Caco-2 (cell line): ENCODE results near the gene IGFBP6. TPM values are rescaled to one million over a fixed set of nuclear protein-coding genes. Genes with fewer than 3 reads are reported as not detected.
"Not testable (repeated sequence)": the region's sequence is repeated elsewhere in the genome, so short reads cannot be mapped to it uniquely, and the experiment has no call there.

Experiments
- BruUV-seq: library from RNA; stranded (reverse); fragments of 400-500 nt; replicated peaks from 2 replicates; lab custom pipeline; 2021; lab: Mats Ljungman, UMichigan
- CTCF ChIA-PET: fragments of 300-600 bp; sonication (Branson Sonifier 250); formaldehyde crosslinking; loops from one replicate; lab custom pipeline; 2022; ENCODE audit warnings: antibody characterized with exemption; lab: Charles Lee
- POLR2A ChIA-PET: fragments of 300-600 bp; sonication (Branson Sonifier 250); formaldehyde crosslinking; loops from one replicate; lab custom pipeline; 2022; ENCODE audit warnings: antibody characterized with exemption; lab: Charles Lee
- DNase-seq, 2 experiments: peaks; one replicate each; pipeline versions ENCODE4 v3.0.0 to v3.0.0-alpha.2; 2020 to 2022
- H3K27me3 ChIP-seq: replicated peaks from 2 replicates; pipeline ENCODE4 v1.6.0; 2011; ENCODE audit warnings: low read length; ENCODE audit not compliant: control insufficient read depth, insufficient read depth
- H3K36me3 ChIP-seq: 2 replicates; pipeline ENCODE4 v1.5.1; 2011; ENCODE audit warnings: low read length; ENCODE audit not compliant: control insufficient read depth, insufficient read depth
- H3K4me1 ChIP-seq: fragments of 250-450 bp; sonication (Bioruptor Pico); 2 replicates; pipeline ENCODE4 v1.5.1; 2020; ENCODE audit warnings: mild to moderate bottlenecking
- H3K4me3 ChIP-seq: 2 replicates; pipeline ENCODE4 v1.5.1; 2011; ENCODE audit warnings: low read depth, mild to moderate bottlenecking, control low read depth, low read length
- H3K9me3 ChIP-seq: fragments of 250-450 bp; sonication (Bioruptor Pico); 2 replicates; pipeline ENCODE4 v1.5.1; 2020; ENCODE audit warnings: mild to moderate bottlenecking, moderate library complexity
- H3K27ac Mint-ChIP-seq: one replicate; pipeline ENCODE4 v1.8.0; 2022; ENCODE audit warnings: mixed read lengths; ENCODE audit not compliant: unreplicated experiment
- H3K27me3 Mint-ChIP-seq: one replicate; pipeline ENCODE4 v1.8.0; 2022; ENCODE audit warnings: mixed read lengths; ENCODE audit not compliant: insufficient read depth, unreplicated experiment
- H3K36me3 Mint-ChIP-seq: one replicate; pipeline ENCODE4 v1.8.0; 2022; ENCODE audit warnings: mild to moderate bottlenecking, mixed read lengths; ENCODE audit not compliant: insufficient read depth, unreplicated experiment
- H3K4me1 Mint-ChIP-seq: one replicate; pipeline ENCODE4 v1.8.0; 2022; ENCODE audit warnings: low read depth, mixed read lengths; ENCODE audit not compliant: unreplicated experiment
- H3K4me3 Mint-ChIP-seq: one replicate; pipeline ENCODE4 v1.8.0; 2022; ENCODE audit warnings: mild to moderate bottlenecking, moderate library complexity, mixed read lengths; ENCODE audit not compliant: unreplicated experiment
- H3K9me3 Mint-ChIP-seq: one replicate; pipeline ENCODE4 v1.8.0; 2022; ENCODE audit warnings: mixed read lengths; ENCODE audit not compliant: unreplicated experiment
- intact Hi-C: fragments of 100-400 bp; cut with micrococcal nuclease; formaldehyde crosslinking; loops from one replicate; pipeline ENCODE4 v1.10.0; 2022; ENCODE audit not compliant: unreplicated experiment
- total RNA-seq: library from RNA; stranded (reverse); gene quantifications from 2 replicates; pipeline ENCODE4 v1.2.3, GENCODE V29; 2022
- TF ChIP-seq, protein P1 (sequence below), 2 experiments: fragments of 200-600 bp in 1 of 2; IDR thresholded peaks; 1 replicate in 1 of 2; 2 replicates in 1 of 2; pipeline versions ENCODE4 v1.5.1 to v1.8.0; 2011 to 2022; ENCODE audit warnings: antibody characterized with exemption in 1 of 2, control low read depth in 1 of 2, inconsistent platforms in 1 of 2, low read depth in 1 of 2, low read length in 1 of 2, mild to moderate bottlenecking in 1 of 2, moderate library complexity in 1 of 2; ENCODE audit not compliant: insufficient read depth in 1 of 2, severe bottlenecking in 1 of 2, unreplicated experiment in 1 of 2

Gene IGFBP6
- total RNA-seq, 1 experiment from 2014 or later, result 34.7 TPM

- no peak overlapping the region for H3K4me3 ChIP-seq
- H3K27me3 Mint-ChIP-seq, result no peaks in the 10 kb centered on the region
- POLR2A ChIA-PET, result interaction anchor here (1.0 kb wide), 1 partner anchor 15 kb away, joined by 5 read pairs; the partner anchor contains the start of gene SPRYD3
Observed at GRCh38 chr12:53094394-53094787, 3.1 kb upstream of the IGFBP6 start.

DNA sequence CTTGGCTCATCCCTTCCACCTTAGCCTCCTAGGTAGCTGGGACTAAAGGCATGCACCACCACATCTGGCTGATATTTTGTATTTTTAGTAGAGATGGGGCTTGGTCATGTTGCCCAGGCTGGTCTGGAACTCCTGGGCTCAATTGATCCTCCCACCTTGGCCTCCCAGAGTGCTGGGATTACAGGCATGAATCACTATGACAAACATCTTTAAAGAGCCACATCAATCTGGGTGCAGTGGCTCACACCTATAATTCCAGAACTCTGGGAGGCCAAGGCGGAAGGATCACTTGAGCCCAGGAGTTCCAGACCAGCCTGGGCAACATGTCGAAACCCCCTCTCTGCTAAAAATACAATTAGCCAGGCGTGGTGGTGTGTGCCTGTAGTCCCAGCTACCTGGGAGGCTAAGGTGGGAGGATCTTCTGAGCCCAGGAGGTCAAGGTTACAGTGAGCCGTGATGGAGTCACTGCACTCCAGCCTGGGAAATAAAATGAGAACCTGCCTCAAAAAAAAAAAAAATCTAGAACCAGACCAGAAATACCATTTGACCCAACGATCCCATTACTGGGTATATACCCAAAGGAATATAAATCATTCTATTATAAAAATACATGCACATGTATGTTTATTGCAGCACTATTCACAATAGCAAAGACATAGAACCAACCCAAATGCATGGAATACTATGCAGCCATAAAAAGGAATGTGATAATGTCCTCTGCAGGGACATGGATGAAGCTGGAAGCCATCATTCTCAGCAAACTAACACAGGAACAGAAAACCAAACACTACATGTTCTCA lies 2.5 kb upstream of the IGFBP6 start:
- peaks cover 13% of the 10 kb centered on the region for H3K4me1 ChIP-seq
- CTCF ChIA-PET, H3K4me3 ChIP-seq, BruUV-seq, H3K36me3 ChIP-seq, H3K4me3 Mint-ChIP-seq, H3K9me3 ChIP-seq, H3K27ac Mint-ChIP-seq, H3K36me3 Mint-ChIP-seq, intact Hi-C loops, POLR2A ChIA-PET, H3K27me3 ChIP-seq, H3K9me3 Mint-ChIP-seq, H3K27me3 Mint-ChIP-seq: not testable (repeated sequence)
- peaks cover 27% of the 10 kb centered on the region for H3K4me1 Mint-ChIP-seq
- DNase-seq, result peak in 1 of 2 experiments; percentile 12

More at GRCh38 chr12:53094394-53094787, 3.1 kb upstream of the IGFBP6 start:
- Mint-ChIP-seq H3K9me3 (no peaks in the 10 kb centered on the region), H3K36me3 (peaks cover 3% of the 10 kb centered on the region), H3K4me1 (peaks cover 26% of the 10 kb centered on the region), H3K27ac (no peak overlapping the region), H3K4me3 (no peak overlapping the region)
- no TSS peak for BruUV-seq
- TF ChIP-seq, protein P1, sequence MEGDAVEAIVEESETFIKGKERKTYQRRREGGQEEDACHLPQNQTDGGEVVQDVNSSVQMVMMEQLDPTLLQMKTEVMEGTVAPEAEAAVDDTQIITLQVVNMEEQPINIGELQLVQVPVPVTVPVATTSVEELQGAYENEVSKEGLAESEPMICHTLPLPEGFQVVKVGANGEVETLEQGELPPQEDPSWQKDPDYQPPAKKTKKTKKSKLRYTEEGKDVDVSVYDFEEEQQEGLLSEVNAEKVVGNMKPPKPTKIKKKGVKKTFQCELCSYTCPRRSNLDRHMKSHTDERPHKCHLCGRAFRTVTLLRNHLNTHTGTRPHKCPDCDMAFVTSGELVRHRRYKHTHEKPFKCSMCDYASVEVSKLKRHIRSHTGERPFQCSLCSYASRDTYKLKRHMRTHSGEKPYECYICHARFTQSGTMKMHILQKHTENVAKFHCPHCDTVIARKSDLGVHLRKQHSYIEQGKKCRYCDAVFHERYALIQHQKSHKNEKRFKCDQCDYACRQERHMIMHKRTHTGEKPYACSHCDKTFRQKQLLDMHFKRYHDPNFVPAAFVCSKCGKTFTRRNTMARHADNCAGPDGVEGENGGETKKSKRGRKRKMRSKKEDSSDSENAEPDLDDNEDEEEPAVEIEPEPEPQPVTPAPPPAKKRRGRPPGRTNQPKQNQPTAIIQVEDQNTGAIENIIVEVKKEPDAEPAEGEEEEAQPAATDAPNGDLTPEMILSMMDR (IDR thresholded peaks at IDR 0.05; ENCODE audit: insufficient read depth in 1 of 2, low read depth in 1 of 2, low read length in 1 of 2, severe bottlenecking in 1 of 2, unreplicated experiment in 1 of 2), result no peak
- Histone ChIP-seq H3K4me1 (peaks cover 13% of the 10 kb centered on the region), H3K36me3 (no peaks in the 10 kb centered on the region), H3K27me3 (no peaks in the 10 kb centered on the region), H3K9me3 (no peaks in the 10 kb centered on the region)
- DNase-seq, result no peak
- intact Hi-C loops, result no loop called here
- CTCF ChIA-PET, result interaction anchor here (0.7 kb wide), 1 partner anchor 28 kb away, joined by 3 read pairs; no protein-coding TSS in a partner anchor

DNA sequence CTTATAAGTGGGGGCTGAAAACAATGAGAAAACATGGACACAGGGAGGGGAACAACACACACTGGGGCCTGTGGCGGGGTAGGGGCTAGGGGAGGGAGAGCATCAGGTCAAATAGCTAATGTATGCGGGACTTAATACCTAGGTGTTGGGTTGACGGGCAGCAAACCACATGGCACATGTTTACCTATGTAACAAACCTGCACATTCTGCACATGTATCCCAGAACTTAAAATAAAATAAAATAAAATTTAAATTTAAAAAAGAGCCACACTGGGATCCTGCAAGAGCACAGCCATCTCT lies 1.9 kb upstream of the IGFBP6 start:
- peaks cover 27% of the 10 kb centered on the region for H3K4me1 Mint-ChIP-seq
- CTCF ChIA-PET, H3K27me3 Mint-ChIP-seq: not testable (repeated sequence)

DNA sequence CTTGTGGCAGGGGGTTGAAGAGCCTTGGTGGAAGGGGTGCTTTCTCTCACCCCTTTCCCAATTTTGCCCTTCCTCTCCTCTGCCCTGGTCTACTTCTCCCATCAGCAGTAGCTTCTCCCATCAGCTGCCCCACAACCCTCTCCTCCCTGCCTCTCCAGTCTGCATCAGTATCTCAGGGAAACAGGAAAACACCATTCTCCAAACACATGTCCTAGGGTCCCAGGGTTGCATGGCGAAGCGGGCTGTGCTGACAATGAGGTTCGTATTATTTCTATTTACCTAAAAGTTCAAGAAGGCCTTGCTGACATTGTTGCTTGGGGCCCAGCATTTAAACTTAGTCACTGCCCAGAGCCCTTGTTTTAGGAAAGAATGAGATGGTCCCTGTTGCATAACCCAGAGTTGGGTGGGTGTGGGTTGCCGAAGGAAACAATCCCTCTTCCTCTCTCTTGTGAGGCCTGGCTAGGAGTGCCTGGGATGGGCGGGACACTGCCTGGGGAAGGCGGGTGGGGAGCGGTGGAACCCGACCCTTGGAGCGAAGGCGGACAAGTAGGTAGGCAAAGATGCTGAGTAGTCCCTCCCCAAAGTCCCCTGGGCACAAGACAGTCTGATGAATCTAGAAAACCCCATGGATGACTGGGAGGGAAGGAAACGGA lies 1.3 kb upstream of the IGFBP6 start:
- intact Hi-C loops, result no loop called here
- Histone ChIP-seq H3K36me3 (no peaks in the 10 kb centered on the region), H3K4me1 (peaks cover 13% of the 10 kb centered on the region), H3K9me3 (no peaks in the 10 kb centered on the region), H3K27me3 (no peaks in the 10 kb centered on the region), H3K4me3 (no peak overlapping the region)
- no TSS peak for BruUV-seq
- POLR2A ChIA-PET, result no interaction called here
- peaks cover 27% of the 10 kb centered on the region for H3K4me1 Mint-ChIP-seq
- H3K4me3 Mint-ChIP-seq, result peak overlapping the region; percentile 68
- TF ChIP-seq, protein P1 (IDR thresholded peaks at IDR 0.05; ENCODE audit: insufficient read depth in 1 of 2, low read depth in 1 of 2, low read length in 1 of 2, severe bottlenecking in 1 of 2, unreplicated experiment in 1 of 2), result no peak
- CTCF ChIA-PET, result no interaction called here
- no peaks in the 10 kb centered on the region for H3K9me3 Mint-ChIP-seq
- peak in 1 of 2 experiments; percentile 9 for DNase-seq
- H3K36me3 Mint-ChIP-seq, result peaks cover 6% of the 10 kb centered on the region
- H3K27me3 Mint-ChIP-seq, result no peaks in the 10 kb centered on the region
- no peak overlapping the region for H3K27ac Mint-ChIP-seq

More for the DNA sequence above, 1.9 kb upstream of the IGFBP6 start:
- DNase-seq, H3K4me3 ChIP-seq, POLR2A ChIA-PET, H3K27me3 ChIP-seq, H3K36me3 Mint-ChIP-seq, H3K9me3 Mint-ChIP-seq, H3K27ac Mint-ChIP-seq, H3K4me3 Mint-ChIP-seq, intact Hi-C loops, H3K9me3 ChIP-seq, H3K36me3 ChIP-seq, BruUV-seq: not testable (repeated sequence)
- peaks cover 13% of the 10 kb centered on the region for H3K4me1 ChIP-seq
